ENCODE results near the gene ZMYM2.

Gene ZMYM2

DNA sequence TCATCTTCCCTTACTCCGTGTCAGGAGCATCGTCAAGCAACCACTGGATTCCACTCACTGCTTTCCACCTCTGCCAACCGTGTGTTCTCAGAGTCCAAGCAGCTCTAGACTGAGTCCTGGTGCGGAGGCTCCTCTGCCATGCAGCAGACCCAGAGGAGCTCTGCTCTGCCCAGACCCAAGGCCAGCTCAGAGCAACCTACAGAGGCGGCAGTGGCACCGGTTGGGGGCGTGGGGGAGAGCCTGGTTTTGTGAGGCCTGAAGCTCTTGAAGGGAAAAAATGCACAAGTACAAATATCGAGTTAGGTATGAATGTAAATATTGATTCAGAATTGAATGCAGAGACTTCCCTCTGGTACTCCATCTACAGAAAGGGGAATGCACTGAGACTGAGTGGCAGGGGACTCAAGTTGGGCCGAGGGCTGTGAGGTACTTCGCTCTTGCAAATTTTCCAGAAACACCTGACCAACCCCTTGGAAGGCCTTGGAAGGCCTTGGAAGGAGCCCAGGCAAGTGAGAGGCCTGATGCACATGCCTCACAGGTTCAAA lies 155.6 kb downstream of the ZMYM2 start:
- no peak for DNase-seq

DNA sequence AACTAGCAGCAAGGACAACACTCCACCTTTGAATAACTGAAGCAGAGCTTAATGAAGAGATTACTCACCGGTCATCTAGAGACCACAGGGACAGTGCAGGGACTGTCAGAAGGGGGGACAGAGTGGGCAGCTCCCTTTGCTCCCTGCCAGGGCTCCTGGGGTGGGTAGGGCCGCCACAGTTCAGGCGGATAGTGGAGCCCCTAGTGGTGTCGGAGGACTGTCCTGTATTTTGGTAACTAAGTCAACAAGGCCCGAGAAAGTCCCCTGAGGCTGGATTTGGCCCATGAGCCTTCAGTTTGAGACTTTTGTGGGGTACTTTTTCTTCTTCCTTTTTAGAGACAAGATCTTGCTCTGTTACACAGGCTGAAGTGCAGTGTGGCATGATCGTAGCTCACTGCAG lies 157.7 kb downstream of the ZMYM2 start:
- no peak for DNase-seq

DNA sequence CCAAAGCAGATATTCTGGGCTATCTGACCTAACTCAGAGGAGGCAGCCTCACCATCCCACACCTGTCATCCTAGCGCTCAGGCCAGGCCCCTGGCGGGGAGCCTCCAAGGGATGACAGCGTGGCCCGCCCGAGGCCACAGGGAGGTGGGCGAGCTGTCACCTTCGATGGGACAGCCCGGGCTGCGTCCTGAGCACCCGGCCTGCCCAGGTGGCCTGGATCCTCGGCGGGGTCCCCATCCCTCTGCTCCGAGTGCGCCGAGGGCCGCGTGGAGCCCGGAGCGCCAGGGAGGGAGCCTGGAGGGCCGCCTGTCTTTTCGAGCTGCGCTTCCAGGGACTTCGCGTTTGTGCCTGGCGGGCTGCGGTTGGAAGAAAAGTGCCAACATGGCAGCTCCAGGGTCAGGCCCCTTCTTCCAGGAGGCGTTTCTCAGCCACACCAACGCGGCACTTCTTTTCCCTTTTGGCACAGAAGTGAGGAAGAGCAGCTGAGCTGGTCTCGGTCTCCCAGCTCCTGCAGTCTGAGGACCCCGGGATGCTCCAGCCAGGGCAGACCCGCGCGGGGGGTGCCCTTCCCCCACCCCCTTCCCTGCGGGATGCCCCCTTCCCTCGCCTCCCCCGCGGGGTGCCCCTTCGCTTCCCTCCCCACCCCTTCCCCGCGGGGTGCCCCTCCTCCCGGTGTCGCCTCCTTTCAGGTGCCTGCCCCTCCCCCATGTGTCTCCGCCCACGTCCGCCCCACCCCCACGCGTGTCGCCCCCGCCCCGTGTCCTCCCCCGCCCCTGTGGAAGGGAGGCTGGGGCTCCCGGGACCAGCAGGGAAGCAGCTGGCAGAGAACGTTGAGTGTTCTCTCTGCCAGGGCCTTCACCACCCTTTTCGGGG lies 160.0 kb downstream of the ZMYM2 start:
- no peak for DNase-seq

DNA sequence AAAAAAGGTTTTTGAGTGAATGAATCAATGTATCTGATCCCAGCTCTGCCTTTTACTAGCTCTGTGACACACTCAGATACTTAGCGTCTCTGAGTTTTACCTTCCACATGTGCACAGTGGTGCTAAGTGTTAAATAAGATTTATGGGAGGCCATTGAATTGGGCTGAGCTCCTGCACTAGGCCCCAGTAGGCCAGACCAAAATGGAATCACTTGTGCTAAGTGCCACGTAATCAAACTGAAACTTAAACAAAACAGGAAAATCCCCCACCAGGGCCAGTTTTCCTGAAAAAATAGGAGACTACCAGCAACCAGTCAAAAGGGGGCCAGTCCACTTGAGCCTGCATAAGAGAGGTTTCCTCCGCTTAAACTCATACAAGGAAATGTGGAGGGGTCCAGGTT lies 161.4 kb downstream of the ZMYM2 start:
- DNase-seq: no peak

DNA sequence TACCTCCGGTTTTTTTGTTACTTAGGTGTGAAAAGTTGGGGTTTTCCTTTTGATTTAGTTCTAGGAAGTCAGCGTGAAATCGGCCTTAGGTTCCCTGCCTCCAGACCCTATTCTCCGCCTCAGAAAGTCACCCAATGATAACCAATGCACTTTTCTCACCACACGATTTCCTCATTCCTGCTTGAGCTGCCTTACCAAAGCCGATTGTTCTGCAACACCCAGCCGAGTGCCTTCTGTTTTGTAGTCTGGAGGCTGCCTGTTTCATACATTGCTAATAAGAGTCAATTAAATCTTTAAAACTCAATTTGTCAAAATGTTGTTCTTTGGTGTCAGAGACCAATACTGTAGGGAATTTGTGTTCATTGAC lies 162.6 kb downstream of the ZMYM2 start:
- no peak for DNase-seq

DNA sequence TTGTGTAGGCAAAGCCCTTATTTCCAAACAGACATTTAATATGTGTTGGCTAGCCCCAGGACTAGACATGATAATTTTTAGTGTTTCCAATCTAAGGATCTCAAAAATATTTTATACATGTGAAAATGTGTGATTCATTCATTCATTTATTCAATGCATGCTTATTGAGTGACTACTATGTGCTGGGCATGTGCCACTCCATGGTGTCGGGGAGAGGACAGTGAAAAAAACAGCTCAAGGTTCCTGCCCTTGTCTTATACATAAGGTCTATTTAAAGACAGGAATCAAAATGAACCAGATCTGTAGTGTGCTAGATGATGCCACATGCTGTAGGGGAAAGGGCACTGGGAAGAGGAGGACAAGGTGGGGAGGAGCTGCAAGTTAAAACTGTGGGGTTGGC lies 165.8 kb downstream of the ZMYM2 start:
- no peak for DNase-seq

DNA sequence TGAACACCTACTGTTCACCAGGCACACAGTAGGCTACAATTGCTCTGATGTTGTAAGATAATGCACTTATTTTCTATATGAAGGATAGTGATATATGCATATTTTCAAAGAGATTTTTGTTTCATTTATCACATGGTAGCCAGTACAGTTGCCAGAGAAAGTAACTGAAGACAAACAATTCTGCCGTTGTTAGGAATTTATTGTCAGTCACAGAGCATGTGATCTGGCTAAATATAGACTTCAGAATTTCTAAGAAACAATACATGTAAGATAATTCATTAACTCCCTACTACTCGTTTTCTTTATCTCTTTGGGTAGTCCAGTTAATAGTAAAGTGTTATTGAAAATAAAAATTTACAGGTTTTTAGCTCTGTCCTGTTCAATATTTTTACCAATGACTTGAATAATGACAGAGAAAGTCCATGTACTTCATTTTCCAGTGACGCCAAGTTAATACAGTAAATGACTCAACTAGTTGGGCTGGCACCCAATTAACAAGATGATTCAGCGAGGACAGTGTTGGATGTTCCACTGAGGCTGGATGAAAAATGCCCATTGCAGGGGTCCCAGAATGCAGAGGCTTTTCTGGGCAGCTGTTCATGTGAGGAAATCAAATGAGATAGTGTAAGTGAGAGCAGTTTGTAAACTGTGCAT lies 166.7 kb downstream of the ZMYM2 start:
- DNase-seq: no peak

DNA sequence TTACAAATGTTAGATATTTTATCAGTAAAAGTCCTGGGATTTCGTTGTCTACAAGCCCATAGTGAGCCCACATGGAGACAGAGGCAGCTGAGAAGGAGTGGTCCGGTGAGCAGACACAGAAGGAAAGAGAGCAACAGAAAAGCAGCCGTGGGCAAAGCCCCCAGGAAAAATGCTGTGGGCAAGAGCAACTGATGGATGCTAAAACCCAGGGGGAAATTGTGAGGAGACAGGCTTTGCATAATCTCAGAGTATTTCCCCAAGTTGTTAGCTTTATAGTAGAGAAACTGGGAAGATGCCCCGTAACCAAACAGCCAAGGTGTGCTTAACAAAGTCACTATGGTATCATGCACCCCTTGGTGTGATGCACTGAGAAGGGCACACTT lies 167.2 kb downstream of the ZMYM2 start:
- DNase-seq: no peak

DNA sequence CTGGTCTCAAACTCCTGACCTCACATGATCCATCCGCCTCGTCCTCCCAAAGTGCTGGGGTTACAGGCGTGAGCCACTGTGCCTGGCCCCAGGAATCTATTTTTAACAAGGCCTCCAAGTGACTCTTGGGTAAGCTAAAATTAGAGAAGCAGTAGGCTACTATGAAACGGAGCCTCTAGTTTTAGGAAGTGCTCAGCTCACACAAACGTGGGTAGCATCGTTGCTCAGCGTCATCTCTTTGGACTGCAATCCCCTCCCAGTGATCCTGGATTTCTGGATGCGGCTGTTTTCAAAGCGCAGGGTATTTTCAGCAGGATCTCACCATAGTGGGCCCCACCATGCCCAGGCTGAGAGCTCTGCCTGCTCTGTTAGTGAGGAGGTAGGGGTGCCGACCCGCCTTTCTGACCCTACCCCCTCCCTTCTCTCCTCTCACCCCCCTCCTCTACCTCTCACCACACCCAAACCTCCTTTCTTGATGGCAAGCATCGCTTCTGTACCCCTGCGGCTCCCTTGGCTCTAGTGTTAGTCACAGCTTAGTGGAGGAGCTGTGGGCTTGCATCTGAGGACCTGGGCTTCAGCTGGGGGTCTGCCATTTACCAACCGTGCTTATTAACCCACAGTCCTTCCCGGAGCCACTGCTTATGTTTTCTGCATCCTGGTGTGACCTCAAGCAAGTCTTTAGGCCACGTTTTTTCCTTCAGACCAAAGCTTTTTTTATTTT lies 168.2 kb downstream of the ZMYM2 start:
- no peak for DNase-seq

DNA sequence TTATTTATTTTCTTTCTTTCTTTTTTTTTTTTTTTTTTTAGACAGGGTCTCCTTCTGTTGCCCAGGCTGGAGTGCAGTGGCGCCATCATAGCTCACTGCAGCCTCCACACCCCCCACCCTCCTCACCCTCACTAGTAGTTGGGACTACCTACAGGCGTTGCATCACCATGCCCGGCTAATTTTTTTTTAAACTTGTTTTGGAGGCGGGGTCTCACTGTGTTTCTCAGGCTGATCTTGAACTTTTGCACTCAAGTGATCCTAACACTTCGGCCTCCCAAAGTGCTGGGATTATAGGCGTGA lies 168.7 kb downstream of the ZMYM2 start:
- DNase-seq: no peak

DNA sequence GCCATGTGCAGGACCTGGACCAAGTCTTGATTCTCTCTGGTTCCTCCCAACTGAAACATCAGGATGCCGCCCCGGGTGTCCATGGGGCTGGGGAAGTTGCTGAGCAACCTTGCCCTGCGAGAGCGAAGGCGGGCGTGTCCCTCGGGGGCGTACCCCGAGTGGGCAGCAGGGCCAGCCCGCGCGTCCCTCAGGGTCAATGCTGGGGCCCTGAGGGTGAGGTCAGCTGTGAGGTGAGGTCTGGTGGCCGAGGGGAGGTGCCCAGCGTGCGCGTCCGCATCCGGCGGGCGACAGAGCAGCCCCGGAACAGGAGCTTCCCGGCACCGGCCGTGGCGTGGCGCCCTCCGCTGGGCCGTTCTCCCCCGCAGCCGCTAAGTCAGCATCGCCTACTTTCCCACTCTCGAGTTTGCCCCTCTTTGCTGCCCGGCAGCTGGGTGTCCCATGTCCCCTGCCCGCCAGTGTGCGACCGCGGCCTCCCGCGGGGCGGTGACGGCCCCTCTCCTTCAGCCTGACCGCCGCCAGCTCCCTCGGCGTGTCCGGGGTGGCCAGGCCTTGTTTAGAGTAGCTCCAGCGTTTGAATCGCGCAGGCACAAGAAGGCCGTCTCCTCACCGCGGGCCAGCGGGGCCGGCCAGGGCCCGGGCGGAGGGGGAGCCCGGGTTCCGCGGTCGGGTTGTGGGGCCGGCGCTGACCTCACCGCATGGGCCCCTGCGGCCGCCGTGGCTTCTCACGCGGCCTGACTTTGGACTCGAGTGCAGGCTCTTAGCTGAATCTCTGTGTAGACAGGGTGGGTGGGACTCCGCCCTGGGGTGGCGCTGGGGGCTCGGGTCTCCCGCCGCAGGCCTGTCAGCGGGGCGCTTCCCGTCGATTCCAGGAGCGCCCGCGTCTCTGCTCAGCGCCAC lies 169.3 kb downstream of the ZMYM2 start:
- DNase-seq: no peak

DNA sequence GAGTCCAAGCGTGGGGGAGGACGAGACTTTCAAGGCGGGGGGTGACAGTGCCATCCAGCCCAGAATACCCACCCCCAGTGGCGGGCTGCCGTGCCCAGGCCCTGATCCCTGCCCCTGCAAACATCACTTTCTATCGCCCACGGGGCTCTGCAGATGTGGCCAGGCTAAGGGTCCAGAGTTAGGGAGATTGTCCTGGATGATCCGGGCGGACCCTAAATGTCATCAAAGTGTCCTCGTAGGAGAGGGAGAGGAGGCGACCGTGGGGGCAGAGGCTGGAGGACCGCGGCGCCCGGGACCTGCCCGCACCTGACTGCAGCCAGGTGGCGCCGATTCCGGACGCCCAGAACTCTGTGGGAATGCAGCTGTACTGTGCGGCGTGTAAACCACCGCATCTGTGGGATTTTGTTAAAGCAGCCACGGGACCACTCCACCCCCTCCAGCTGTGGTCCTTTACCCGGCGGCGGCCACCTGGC lies 170.0 kb downstream of the ZMYM2 start:
- no peak for DNase-seq

DNA sequence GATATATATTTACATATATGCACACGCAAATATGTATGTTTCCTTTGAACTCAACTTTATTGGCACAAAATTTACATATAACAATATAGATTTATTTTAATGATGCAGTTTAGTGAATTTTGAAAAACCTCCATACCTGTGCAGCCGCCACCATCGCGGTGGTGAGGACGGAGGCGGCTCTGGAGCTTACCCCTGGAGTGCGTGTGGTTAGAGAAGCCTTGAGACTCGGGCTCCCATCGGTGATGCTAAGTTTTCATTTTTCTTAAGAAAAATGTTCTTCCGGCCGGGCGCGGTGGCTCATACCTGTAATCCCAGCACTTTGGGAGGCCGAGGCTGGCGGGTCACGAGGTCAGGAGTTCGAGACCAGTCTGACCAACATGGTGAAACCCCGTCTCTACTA lies 170.5 kb downstream of the ZMYM2 start:
- no peak for DNase-seq

DNA sequence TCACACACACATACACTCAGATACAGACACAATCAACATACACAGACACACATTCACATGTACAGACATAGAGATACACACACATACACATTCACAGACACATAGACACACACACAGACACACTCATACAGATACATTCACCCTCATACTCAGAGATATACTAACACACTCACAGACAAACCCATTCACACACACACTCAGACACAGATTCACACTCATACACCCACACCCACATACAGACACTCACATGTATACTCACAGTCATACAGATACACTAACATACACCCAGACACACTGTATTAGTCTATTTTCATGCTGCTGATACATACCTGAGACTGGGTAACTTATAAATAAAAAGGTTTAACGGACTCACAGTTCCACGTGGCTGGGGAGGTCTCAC lies 171.5 kb downstream of the ZMYM2 start:
- no peak for DNase-seq

DNA sequence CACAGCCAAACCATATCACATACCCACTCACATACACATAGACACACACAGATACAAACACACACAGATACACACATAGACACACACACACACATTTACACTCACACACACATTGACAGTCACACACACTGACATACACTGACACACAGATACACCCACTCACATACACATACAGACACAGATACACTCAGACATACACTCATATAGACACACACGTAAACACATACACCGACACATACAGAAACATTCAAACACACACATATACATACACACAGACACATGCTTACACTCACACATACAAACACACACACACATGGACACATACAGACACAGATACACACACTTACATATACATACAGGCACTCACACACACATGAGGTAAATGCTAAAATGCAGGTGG lies 172.1 kb downstream of the ZMYM2 start:
- no peak for DNase-seq

DNA sequence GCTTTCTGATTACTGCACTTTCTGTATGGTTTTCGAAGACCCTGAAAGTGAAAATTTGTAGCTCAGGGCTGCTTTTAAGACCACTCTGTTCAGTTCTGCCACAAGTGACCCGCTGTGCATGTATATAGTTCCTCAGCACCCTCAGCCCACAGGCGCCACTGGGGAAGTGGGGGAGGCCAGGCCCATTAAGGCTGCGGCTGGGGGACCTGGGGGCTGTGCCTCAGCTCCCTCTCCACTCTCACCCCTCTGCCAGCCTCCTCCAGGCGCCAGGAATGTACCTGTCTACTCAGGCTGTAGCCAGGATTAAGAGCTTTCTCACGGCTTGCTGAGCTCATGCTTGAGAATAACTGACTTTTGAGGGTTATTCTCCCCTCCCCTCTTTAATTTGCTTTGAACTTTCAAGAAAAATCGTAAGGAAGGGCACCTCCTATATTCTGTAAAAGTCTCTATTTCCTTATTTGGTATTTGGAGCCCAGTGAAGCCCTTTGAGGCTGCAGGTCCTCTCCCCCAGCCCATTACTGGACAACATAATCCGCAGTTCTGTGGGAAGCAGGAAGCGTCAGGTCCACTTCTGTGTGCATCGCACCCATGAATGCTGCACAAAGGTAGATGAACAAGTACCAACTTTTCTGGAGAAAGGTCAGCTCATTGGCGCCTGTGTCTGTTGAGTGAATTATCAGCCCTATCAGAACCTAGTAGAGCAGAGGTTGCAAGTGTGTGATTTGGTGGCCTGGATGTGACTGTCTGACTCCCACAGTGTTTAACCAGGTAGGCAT lies 172.7 kb downstream of the ZMYM2 start:
- DNase-seq: no peak

DNA sequence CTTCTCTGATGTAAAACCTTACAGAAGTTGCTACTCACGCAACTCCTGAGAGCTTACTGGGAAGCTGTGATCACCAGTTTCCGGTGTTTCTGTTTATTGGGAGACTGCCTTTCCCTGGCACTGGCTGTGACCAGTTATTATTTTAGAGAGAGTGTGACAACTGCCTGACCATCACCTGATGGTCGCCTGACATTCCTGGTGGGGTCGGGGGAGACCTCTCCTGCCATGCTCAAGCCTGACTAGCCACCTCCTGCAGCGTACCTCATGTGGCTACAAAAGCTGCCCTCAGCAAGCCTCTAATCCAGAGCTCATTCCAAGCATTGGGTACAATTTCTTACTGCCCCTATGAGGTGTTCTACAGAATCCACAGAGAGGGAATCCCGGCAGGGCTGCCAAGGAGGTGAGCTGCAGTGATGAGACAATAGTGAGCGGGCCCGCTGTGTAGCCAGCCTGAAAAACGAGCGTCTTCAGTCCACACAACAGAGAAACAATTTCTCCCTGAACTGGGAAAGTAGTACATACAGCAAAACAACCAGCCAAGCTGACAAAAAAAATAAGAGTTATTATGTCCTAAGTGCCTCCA lies 173.6 kb downstream of the ZMYM2 start:
- no peak for DNase-seq

DNA sequence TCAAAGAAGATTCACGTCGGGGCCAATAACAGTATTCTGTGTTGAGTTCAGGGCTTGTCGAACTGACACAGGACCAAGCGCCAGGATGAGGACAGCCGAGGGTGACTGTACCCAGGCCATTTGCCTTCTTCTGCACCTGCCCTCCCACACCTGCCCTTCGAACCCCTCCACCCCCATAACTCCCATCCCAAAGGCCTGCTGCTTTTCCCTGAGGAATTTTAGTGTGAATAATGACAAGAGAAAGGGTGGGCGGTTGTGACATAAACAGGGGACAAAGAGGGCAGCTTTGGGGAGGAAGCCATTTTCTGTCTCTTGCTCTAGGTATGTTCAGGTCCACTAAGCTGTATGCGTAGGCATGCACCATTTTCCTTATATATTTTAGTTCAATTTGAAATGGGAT lies 176.2 kb downstream of the ZMYM2 start:
- no peak for DNase-seq

DNA sequence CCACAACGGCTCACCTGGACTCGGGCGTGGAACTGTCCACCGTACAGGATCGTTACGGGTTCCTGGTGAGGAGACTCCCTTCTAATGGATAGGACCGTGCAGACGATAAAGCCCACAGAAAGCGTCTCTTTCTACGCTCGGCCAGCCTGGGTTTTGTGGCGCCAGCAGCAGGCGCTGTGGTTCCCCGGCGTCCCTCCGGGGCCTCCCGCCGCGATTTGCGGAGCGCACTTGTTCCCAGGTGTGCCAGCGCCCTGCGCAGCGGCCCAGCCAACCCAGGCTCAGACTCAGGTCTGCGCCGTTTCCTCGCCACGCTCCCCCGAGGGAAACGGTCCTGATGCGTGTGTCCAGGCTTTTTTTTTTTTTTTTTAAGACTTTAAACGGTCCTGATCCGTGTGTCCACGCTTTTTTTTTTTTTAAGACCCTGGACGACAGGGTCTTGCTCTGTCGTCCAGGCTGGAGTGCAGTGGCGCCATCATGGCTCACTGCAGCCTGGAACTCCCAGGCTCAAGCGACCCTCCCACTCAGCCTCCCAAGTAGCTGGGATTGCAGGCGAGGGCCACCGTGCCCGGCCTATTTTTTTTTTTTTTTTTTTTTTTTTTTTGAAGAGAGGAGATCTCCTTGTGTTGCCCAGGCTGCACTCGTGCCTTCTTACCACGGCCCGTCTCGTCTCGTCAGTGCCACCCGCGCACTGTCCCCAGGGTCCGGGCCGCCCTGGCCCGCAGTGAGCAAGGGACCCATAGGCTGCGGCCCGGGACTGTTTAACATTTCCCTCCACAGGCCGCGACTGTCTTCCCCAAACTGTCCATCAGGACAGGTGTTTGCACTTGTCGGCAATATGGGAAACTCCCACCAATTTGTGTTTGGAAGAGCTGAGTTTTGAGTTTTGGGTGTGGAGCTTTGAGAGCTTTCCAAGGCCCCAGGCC lies 178.5 kb downstream of the ZMYM2 start:
- DNase-seq: no peak

DNA sequence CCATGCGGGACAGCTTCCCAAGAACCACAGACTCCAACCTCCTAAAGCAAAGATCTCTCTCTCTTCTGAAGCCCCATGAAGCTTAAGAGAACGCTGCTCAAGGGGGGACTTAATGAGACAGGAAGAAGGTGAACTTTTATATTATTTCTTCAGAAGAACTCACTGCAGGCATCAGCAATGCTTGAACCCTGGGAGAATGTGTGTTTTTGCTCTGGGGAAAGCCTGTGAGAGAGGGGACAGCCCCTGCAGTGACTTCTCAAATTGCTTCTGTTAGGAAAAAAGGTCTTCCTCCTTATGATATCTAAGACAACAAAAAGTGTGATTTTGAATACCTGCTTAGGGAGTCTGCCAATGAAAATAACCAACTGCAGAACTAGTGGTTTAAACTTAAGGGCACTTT lies 179.3 kb downstream of the ZMYM2 start:
- no peak for DNase-seq
